Fibroblast of lung (primary cell): Measurements from ENCODE around the gene COG5.

Source experiments
- CTCF ChIP-seq, 2 donors: IDR thresholded peaks in 1 of 2; conservative IDR thresholded peaks in 1 of 2; 1 replicate in 1 of 2; 2 replicates in 1 of 2; pipeline ENCODE4 v1.5.1; 2011 to 2012; ENCODE audit warnings: low read length in 2 of 2, control low read depth in 1 of 2, inconsistent platforms in 1 of 2, low read depth in 1 of 2, mild to moderate bottlenecking in 1 of 2
- EZH2 ChIP-seq: IDR thresholded peaks from 2 replicates; pipeline ENCODE4 v1.5.1; 2012; ENCODE audit warnings: low read length, control low read depth, mild to moderate bottlenecking; ENCODE audit errors: missing control alignments

DNA sequence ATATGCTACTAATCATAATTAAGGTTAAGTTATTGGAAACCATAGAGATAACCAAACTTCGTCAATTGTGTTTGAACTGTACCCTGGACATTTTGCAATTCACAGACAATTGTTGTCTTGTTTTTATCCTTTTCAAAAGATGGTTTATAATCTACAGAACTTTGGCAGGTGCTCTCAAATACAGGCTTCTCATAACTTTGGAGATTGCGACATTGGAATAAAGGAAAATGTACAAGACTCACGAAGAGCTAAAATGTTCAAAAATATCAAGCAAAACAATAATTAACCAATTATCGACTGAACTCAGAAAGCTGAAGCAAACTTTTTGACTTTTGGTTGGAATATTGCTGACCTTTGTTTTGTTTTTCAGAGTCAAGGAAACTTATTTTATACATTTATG is 182.3 kb downstream of the COG5 start:
- TF ChIP-seq CTCF (conservative IDR thresholded peaks at IDR 0.05 in 1 of 2, IDR thresholded peaks at IDR 0.05 in 1 of 2; ENCODE audit: low read depth in 1 of 2, low read length in 2 of 2): no peak
- no peak for TF ChIP-seq EZH2
